Tibial nerve (tissue), 4 donors: ENCODE measurements around the gene AMIGO2. TPM values are rescaled to one million over a fixed set of nuclear protein-coding genes. Genes with fewer than 3 reads are reported as not detected.
A peak's percentile ranks its signal among the peaks of the same experiment; 100 is the strongest.

Source experiments
- DNase-seq, 2 donors: peaks; one replicate each; pipeline ENCODE4 v3.0.0-alpha.2; 2019; ENCODE audit warnings: low spot score in 2 of 2
- H3K27ac ChIP-seq, 4 donors: fragments of 200-600 bp; sonication (generic) in 3 of 4; one replicate each; pipeline ENCODE4 v1.5.1; 2017 to 2019; ENCODE audit warnings: mild to moderate bottlenecking in 1 of 4
- H3K27me3 ChIP-seq, 2 donors: fragments of 200-600 bp; sonication (generic) in 1 of 2; one replicate each; pipeline versions ENCODE4 v1.5.1 to v1.6.0; 2017 to 2019
- H3K36me3 ChIP-seq, 3 donors: fragments of 200-600 bp; sonication (generic); one replicate each; pipeline ENCODE4 v1.5.1; 2018 to 2019
- H3K4me1 ChIP-seq, 4 donors: fragments of 200-600 bp; sonication (generic) in 3 of 4; one replicate each; pipeline ENCODE4 v1.5.1; 2017 to 2019
- H3K4me3 ChIP-seq, 4 donors: fragments of 200-600 bp; sonication (generic) in 3 of 4; one replicate each; pipeline ENCODE4 v1.5.1; 2017 to 2019; ENCODE audit warnings: mild to moderate bottlenecking in 1 of 4, moderate library complexity in 1 of 4
- H3K9me3 ChIP-seq, 4 donors: fragments of 200-600 bp; sonication (generic) in 3 of 4; one replicate each; pipeline ENCODE4 v1.5.1; 2017 to 2019
- EP300 ChIP-seq, 2 donors: sonication (generic); formaldehyde crosslinking; IDR thresholded peaks; one replicate each; pipeline ENCODE4 v1.6.1; 2017; ENCODE audit warnings: antibody characterized with exemption in 2 of 2, mild to moderate bottlenecking in 1 of 2
- POLR2A ChIP-seq, 2 donors: fragments of 450-650 bp; IDR thresholded peaks; one replicate each; pipeline ENCODE4 v1.6.1; 2017; ENCODE audit warnings: antibody characterized with exemption in 2 of 2, mild to moderate bottlenecking in 2 of 2, moderate library complexity in 2 of 2
- WGBS, 2 donors: methylation state at CpG; one replicate each; pipeline ENCODE4 v1.1.5; 2018; 5-methylcytosine and 5-hydroxymethylcytosine counted together
- total RNA-seq, 4 donors: library from RNA; depleted of rRNA; stranded (reverse); fragments of >200 nt; gene quantifications; one replicate each; pipeline ENCODE4 v1.1.0, GENCODE V29; 2016
- TF ChIP-seq, protein P1 (sequence below), 5 experiments: fragments of 200-600 bp in 3 of 5; fragments of 450-650 bp in 2 of 5; sonication (generic) in 3 of 5; IDR thresholded peaks; one replicate each; pipeline ENCODE4 v1.5.1; 2016 to 2019; ENCODE audit warnings: antibody characterized with exemption in 5 of 5, mild to moderate bottlenecking in 3 of 5, moderate library complexity in 2 of 5

AMIGO2 gene
- total RNA-seq, 4 donors from 2014 or later, result 1.7 to 6.6 (median 3.1) TPM

DNA sequence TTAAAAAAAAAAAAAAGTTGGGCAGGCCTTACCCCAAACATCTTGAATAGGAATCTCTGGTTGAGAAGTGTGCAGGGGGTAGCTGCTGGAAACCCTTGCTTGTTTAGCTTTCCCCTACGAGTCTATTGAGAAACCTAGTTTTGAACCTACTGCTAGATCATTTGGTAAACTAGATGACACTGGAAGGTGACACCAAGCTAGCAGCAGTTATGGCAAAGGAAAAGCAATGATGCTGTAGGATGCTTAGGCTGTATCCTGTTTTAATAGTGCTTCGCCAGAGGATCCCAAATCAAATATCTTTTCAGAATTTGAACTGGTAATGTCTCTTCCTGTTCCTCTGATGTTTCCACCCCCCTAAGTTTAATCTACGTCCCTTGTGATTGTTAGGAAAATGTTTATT lies 5.8 kb downstream of the AMIGO2 start:
- DNase-seq, result no peak
- Histone ChIP-seq H3K4me1 (peaks cover 0 to 15% (median 6%) of the 10 kb centered on the region in 4 donors), H3K36me3 (no peaks in the 10 kb centered on the region), H3K27ac (no peak overlapping the region), H3K27me3 (no peaks in the 10 kb centered on the region), H3K9me3 (no peaks in the 10 kb centered on the region), H3K4me3 (no peak overlapping the region)
- no peak for TF ChIP-seq EP300 (IDR thresholded peaks at IDR 0.05)
- TF ChIP-seq, protein P1, sequence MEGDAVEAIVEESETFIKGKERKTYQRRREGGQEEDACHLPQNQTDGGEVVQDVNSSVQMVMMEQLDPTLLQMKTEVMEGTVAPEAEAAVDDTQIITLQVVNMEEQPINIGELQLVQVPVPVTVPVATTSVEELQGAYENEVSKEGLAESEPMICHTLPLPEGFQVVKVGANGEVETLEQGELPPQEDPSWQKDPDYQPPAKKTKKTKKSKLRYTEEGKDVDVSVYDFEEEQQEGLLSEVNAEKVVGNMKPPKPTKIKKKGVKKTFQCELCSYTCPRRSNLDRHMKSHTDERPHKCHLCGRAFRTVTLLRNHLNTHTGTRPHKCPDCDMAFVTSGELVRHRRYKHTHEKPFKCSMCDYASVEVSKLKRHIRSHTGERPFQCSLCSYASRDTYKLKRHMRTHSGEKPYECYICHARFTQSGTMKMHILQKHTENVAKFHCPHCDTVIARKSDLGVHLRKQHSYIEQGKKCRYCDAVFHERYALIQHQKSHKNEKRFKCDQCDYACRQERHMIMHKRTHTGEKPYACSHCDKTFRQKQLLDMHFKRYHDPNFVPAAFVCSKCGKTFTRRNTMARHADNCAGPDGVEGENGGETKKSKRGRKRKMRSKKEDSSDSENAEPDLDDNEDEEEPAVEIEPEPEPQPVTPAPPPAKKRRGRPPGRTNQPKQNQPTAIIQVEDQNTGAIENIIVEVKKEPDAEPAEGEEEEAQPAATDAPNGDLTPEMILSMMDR (IDR thresholded peaks at IDR 0.05), result no peak
- TF ChIP-seq POLR2A (IDR thresholded peaks at IDR 0.05), result no peak
- WGBS, 2 donors, result 87 to 93% methylated on average over 3 of the region's 3 CpGs

GRCh38 chr12:47071241-47071852 lies 8.4 kb downstream of the AMIGO2 start:
- TF ChIP-seq, protein P1 (IDR thresholded peaks at IDR 0.05), result peak in 2 of 5 experiments; percentile 16 to 26
- no peak for TF ChIP-seq POLR2A (IDR thresholded peaks at IDR 0.05)
- Histone ChIP-seq H3K27ac (no peak overlapping the region), H3K4me1 (peaks cover 0 to 7% (median 0%) of the 10 kb centered on the region in 4 donors), H3K9me3 (no peaks in the 10 kb centered on the region), H3K4me3 (no peak overlapping the region), H3K27me3 (no peaks in the 10 kb centered on the region), H3K36me3 (no peaks in the 10 kb centered on the region)
- WGBS, 2 donors, result 54 to 57% methylated on average over 5 of the region's 5 CpGs
- no peak for DNase-seq

DNA sequence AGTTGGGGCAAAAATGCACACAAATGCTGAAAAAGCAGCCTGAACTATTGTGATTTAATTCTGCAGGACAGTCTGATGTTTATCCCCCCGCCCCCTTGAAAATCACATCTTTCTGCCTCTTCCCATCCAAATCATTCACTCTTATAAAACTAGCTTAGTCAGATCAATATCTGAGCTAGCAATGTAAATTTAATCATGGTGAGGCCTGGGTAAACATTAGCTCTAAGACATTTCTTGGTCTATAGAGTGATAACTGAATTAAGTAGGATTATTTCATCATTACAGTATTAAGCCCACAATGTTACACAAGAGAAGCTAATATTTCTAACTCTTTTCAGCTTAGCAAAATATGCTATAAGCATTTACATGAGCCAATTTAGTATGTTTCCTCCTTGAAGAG lies 9.4 kb downstream of the AMIGO2 start:
- H3K9me3 ChIP-seq, result no peaks in the 10 kb centered on the region
- no peaks in the 10 kb centered on the region for H3K27me3 ChIP-seq
- no peak overlapping the region for H3K4me3 ChIP-seq
- no peaks in the 10 kb centered on the region for H3K36me3 ChIP-seq
- 95% methylated on average over 1 of the region's 1 CpG for WGBS, 2 donors
- TF ChIP-seq POLR2A (IDR thresholded peaks at IDR 0.05) (no peak), EP300 (IDR thresholded peaks at IDR 0.05) (no peak)
- TF ChIP-seq, protein P1 (IDR thresholded peaks at IDR 0.05), result no peak
- H3K27ac ChIP-seq, result no peak overlapping the region
- H3K4me1 ChIP-seq, result peaks cover 0 to 7% (median 0%) of the 10 kb centered on the region in 4 donors
- DNase-seq, result no peak

GRCh38 chr12:47068539-47068938 lies 11.2 kb downstream of the AMIGO2 start:
- WGBS, 2 donors, result 44 to 61% methylated on average over 6 of the region's 6 CpGs
- Histone ChIP-seq H3K36me3 (no peaks in the 10 kb centered on the region), H3K9me3 (no peaks in the 10 kb centered on the region), H3K4me1 (peaks cover 0 to 7% (median 0%) of the 10 kb centered on the region in 4 donors), H3K27me3 (no peaks in the 10 kb centered on the region), H3K27ac (no peak overlapping the region), H3K4me3 (no peak overlapping the region)
- TF ChIP-seq, protein P1 (IDR thresholded peaks at IDR 0.05), result no peak
- no peak for TF ChIP-seq POLR2A (IDR thresholded peaks at IDR 0.05)
- TF ChIP-seq EP300 (IDR thresholded peaks at IDR 0.05), result no peak
- DNase-seq, result no peak

GRCh38 chr12:47067771-47068431 lies 11.9 kb downstream of the AMIGO2 start:
- no peaks in the 10 kb centered on the region for H3K36me3 ChIP-seq
- 54 to 62% methylated on average over 5 of the region's 5 CpGs for WGBS, 2 donors
- no peaks in the 10 kb centered on the region for H3K9me3 ChIP-seq
- H3K4me1 ChIP-seq, result peaks cover 0 to 7% (median 0%) of the 10 kb centered on the region in 4 donors
- no peak overlapping the region for H3K4me3 ChIP-seq
- H3K27ac ChIP-seq, result no peak overlapping the region
- H3K27me3 ChIP-seq, result no peaks in the 10 kb centered on the region
- DNase-seq, result no peak
- no peak for TF ChIP-seq POLR2A (IDR thresholded peaks at IDR 0.05)
- TF ChIP-seq, protein P1 (IDR thresholded peaks at IDR 0.05), result no peak
- TF ChIP-seq EP300 (IDR thresholded peaks at IDR 0.05), result no peak
